Stimulated activated naive CD8-positive, alpha-beta T cell treated with anti-CD3 and anti-CD28 coated beads, Interleukin-15, amount 100 ng/mL, for 72 hours (primary cell): ENCODE measurements around the gene RBFOX1.

ENCODE experiments used
- ATAC-seq: fragments of 150-1000 bp; cut with Tn5 transposase; 2 replicates; pipeline ENCODE4 v1.10.0; 2021; ENCODE audit warnings: mild to moderate bottlenecking, moderate library complexity
- DNase-seq, 2 donors: peaks; one replicate each; pipeline ENCODE4 v3.0.0; 2021 to 2022
- H3K27ac Mint-ChIP-seq, 2 donors: one replicate each; pipeline ENCODE4 v1.8.0; 2022; ENCODE audit warnings: mild to moderate bottlenecking in 2 of 2, mixed read lengths in 2 of 2, moderate library complexity in 2 of 2
- H3K27me3 Mint-ChIP-seq: one replicate; pipeline ENCODE4 v1.8.0; 2022; ENCODE audit warnings: mixed read lengths
- H3K4me1 Mint-ChIP-seq: one replicate; pipeline ENCODE4 v1.8.0; 2022; ENCODE audit warnings: mild to moderate bottlenecking, mixed read lengths
- H3K4me3 Mint-ChIP-seq, 2 donors: one replicate each; pipeline ENCODE4 v1.8.0; 2022; ENCODE audit warnings: mild to moderate bottlenecking in 2 of 2, mixed read lengths in 2 of 2, moderate library complexity in 1 of 2
- H3K9me3 Mint-ChIP-seq, 2 donors: one replicate each; pipeline ENCODE4 v1.8.0; 2022; ENCODE audit warnings: mixed read lengths in 2 of 2

Gene RBFOX1

DNA sequence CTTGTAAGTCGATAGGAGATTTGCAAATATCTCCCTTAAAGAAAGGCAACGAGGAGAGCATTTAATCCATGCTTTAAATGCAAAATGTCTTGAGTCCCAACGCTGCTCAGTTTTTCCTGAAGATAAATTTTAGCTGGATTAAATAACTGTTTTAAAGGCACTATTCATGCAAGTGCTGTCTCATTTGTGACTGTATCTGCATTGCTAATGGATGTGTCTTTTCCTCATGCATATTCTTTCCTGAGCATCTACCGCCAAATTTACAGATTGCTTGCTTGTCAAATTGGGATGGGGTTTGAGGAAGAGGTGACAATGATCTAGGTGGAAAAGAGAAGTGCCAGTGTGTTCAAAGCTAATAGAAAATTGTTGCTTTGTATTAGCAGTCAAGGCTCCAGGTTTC lies 106.9 kb downstream of the RBFOX1 start:
- Mint-ChIP-seq H3K4me3 (no peak overlapping the region), H3K4me1 (no peaks in the 10 kb centered on the region), H3K27me3 (no peaks in the 10 kb centered on the region), H3K27ac (no peak overlapping the region), H3K9me3 (no peaks in the 10 kb centered on the region)
- ATAC-seq (no peak), DNase-seq (no peak)

DNA sequence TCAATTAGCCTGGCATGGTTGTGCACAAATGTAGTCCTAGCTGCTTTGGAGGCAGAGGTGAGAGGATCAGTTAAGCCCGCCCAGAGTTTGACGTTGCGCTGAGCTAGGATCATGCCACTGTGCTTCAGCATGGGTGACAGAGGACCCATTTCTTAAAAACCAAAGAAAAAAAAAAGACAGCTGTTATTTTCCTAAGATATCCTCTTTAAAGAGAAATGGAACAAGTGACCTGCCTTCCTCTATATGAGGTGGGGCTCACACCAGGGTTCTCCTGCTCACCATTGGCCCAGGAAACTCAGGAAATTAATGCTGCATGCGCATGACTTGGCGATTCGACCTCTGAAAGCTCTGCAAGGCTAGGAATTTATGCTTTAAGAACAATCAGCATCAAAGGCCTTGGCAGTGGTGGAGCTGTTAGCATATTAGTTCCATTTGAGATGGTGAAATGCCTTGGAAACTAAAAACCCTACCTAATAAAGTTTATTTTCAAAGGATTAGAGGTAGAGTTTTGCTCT lies 108.3 kb downstream of the RBFOX1 start:
- Mint-ChIP-seq H3K9me3 (peaks cover 0 to 4% of the 10 kb centered on the region in 2 donors), H3K27ac (no peak overlapping the region), H3K27me3 (no peaks in the 10 kb centered on the region), H3K4me1 (no peaks in the 10 kb centered on the region), H3K4me3 (no peak overlapping the region)
- DNase-seq (no peak), ATAC-seq (no peak)

- ATAC-seq (no peak), DNase-seq (no peak)
- Mint-ChIP-seq H3K4me1 (no peaks in the 10 kb centered on the region), H3K4me3 (no peak overlapping the region), H3K27me3 (no peaks in the 10 kb centered on the region), H3K9me3 (peaks cover 0 to 8% of the 10 kb centered on the region in 2 donors), H3K27ac (no peak overlapping the region)
Observed at GRCh38 chr16:7442050-7442449, 109.4 kb downstream of the RBFOX1 start.

- ATAC-seq: no peak
- DNase-seq: no peak
- Mint-ChIP-seq H3K4me1 (no peaks in the 10 kb centered on the region), H3K27ac (no peak overlapping the region), H3K4me3 (no peak overlapping the region), H3K27me3 (no peaks in the 10 kb centered on the region), H3K9me3 (peaks cover 0 to 12% of the 10 kb centered on the region in 2 donors)
Observed at GRCh38 chr16:7443142-7443541, 110.5 kb downstream of the RBFOX1 start.

- H3K4me3 Mint-ChIP-seq: no peak overlapping the region
- DNase-seq (no peak), ATAC-seq (no peak)
- H3K27ac Mint-ChIP-seq: no peak overlapping the region
- no peaks in the 10 kb centered on the region for H3K4me1 Mint-ChIP-seq
- peaks cover 0 to 16% of the 10 kb centered on the region in 2 donors for H3K9me3 Mint-ChIP-seq
- H3K27me3 Mint-ChIP-seq: no peaks in the 10 kb centered on the region
Observed at GRCh38 chr16:7443648-7444365, 111.2 kb downstream of the RBFOX1 start.

DNA sequence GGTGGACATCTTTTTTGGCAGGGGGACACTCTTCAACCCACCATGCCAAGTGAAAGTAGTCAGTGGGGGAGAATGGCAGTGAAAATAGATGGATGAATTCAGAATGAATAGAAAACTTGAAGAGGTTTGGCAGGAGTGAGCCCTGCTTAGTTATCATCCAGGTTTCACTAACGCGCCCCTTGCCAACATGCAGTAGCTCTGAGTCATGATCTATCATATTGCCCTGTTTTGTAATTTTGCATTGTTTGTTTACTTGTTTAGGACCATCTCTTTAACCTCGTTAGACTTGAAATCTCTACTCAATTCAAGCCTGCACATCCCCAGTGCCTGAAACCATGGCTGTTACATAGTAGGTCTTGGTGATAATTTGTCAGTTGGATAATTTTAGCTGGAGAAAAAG lies 116.7 kb downstream of the RBFOX1 start:
- H3K4me3 Mint-ChIP-seq: no peak overlapping the region
- no peaks in the 10 kb centered on the region for H3K4me1 Mint-ChIP-seq
- no peaks in the 10 kb centered on the region for H3K27me3 Mint-ChIP-seq
- H3K27ac Mint-ChIP-seq: no peak overlapping the region
- ATAC-seq: no peak
- H3K9me3 Mint-ChIP-seq: peaks cover 29 to 47% of the 10 kb centered on the region in 2 donors
- DNase-seq: no peak

DNA sequence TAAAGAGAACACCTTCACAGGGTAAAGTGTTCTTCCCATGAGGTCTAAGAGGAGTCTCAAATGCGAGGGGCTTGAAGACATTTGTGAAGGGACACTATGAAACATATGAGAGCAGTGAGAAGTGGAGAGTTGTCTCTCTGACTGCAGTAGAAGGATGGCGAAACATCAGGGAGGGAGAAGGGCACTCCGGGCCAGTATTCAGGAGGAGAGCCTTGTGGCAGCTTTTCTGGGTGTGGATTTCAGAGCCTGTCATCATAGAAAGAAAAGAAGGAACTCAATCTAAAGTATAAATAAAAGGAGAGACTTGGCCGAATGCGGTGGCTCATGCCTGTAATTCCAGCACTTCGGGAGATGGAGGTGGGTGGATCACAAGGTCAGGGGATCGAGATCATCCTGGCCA lies 117.2 kb downstream of the RBFOX1 start:
- Mint-ChIP-seq H3K9me3 (peaks cover 29 to 47% of the 10 kb centered on the region in 2 donors), H3K4me1 (no peaks in the 10 kb centered on the region), H3K27me3 (no peaks in the 10 kb centered on the region), H3K4me3 (no peak overlapping the region), H3K27ac (no peak overlapping the region)
- ATAC-seq (no peak), DNase-seq (no peak)

GRCh38 chr16:7450440-7450839 lies 117.8 kb downstream of the RBFOX1 start:
- Mint-ChIP-seq H3K27me3 (no peaks in the 10 kb centered on the region), H3K27ac (no peak overlapping the region), H3K4me3 (no peak overlapping the region), H3K4me1 (no peaks in the 10 kb centered on the region), H3K9me3 (peaks cover 29 to 47% of the 10 kb centered on the region in 2 donors)
- ATAC-seq (no peak), DNase-seq (no peak)

GRCh38 chr16:7452090-7452489 lies 119.4 kb downstream of the RBFOX1 start:
- no peak for DNase-seq
- ATAC-seq: no peak
- Mint-ChIP-seq H3K27ac (no peak overlapping the region), H3K4me3 (no peak overlapping the region), H3K27me3 (no peaks in the 10 kb centered on the region), H3K4me1 (no peaks in the 10 kb centered on the region), H3K9me3 (peaks cover 29 to 40% of the 10 kb centered on the region in 2 donors)

- no peak for DNase-seq
- no peak for ATAC-seq
- no peaks in the 10 kb centered on the region for H3K27me3 Mint-ChIP-seq
- no peak overlapping the region for H3K4me3 Mint-ChIP-seq
- H3K27ac Mint-ChIP-seq: no peak overlapping the region
- H3K9me3 Mint-ChIP-seq: peaks cover 32 to 37% of the 10 kb centered on the region in 2 donors
- H3K4me1 Mint-ChIP-seq: no peaks in the 10 kb centered on the region
Observed at GRCh38 chr16:7456211-7456610, 123.6 kb downstream of the RBFOX1 start.

- peaks cover 24 to 32% of the 10 kb centered on the region in 2 donors for H3K9me3 Mint-ChIP-seq
- H3K27ac Mint-ChIP-seq: no peak overlapping the region
- ATAC-seq (no peak), DNase-seq (no peak)
- no peak overlapping the region for H3K4me3 Mint-ChIP-seq
- no peaks in the 10 kb centered on the region for H3K27me3 Mint-ChIP-seq
- H3K4me1 Mint-ChIP-seq: no peaks in the 10 kb centered on the region
Observed at GRCh38 chr16:7458144-7458543, 125.5 kb downstream of the RBFOX1 start.

GRCh38 chr16:7470344-7470743 lies 137.7 kb downstream of the RBFOX1 start:
- DNase-seq (no peak), ATAC-seq (no peak)
- Mint-ChIP-seq H3K27me3 (no peaks in the 10 kb centered on the region), H3K4me1 (no peaks in the 10 kb centered on the region), H3K4me3 (no peak overlapping the region), H3K9me3 (peaks cover 11% of the 10 kb centered on the region in 2 donors), H3K27ac (no peak overlapping the region)

GRCh38 chr16:7471268-7471667 lies 138.6 kb downstream of the RBFOX1 start:
- no peak for ATAC-seq
- Mint-ChIP-seq H3K27me3 (no peaks in the 10 kb centered on the region), H3K27ac (peak overlapping the region in 1 of 2 donors; percentile 75), H3K4me3 (no peak overlapping the region), H3K4me1 (no peaks in the 10 kb centered on the region), H3K9me3 (peaks cover 10 to 11% of the 10 kb centered on the region in 2 donors)
- no peak for DNase-seq

DNA sequence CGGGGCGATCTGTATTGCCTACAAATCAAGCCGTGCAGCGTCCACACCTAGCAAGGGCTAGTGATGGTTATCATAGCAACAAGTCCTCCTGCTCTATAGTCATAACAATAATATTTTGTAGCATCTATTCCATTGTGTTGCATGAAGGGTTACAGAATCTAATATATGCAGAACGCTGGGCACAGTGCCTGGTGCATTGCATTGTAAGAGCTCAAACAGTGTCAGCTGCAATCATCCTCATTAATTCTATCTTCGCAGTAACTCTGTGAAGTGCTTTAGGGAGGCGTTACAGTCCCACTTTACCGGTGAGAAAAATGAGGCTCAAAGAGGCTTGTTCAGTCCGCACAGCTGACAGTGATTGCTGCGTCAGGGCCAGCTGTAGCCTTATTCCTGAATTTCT lies 149.4 kb downstream of the RBFOX1 start:
- peaks cover 2 to 8% of the 10 kb centered on the region in 2 donors for H3K9me3 Mint-ChIP-seq
- ATAC-seq (no peak), DNase-seq (no peak)
- H3K4me3 Mint-ChIP-seq: no peak overlapping the region
- H3K27me3 Mint-ChIP-seq: no peaks in the 10 kb centered on the region
- H3K4me1 Mint-ChIP-seq: no peaks in the 10 kb centered on the region
- no peak overlapping the region for H3K27ac Mint-ChIP-seq

- no peak overlapping the region for H3K27ac Mint-ChIP-seq
Observed at GRCh38 chr16:7482596-7483290, 150.1 kb downstream of the RBFOX1 start.

GRCh38 chr16:7487574-7488323 lies 155.1 kb downstream of the RBFOX1 start:
- ATAC-seq (no peak), DNase-seq (no peak)
- no peak overlapping the region for H3K4me3 Mint-ChIP-seq
- H3K27ac Mint-ChIP-seq: no peak overlapping the region
- no peaks in the 10 kb centered on the region for H3K4me1 Mint-ChIP-seq
- H3K27me3 Mint-ChIP-seq: no peaks in the 10 kb centered on the region
- peaks cover 14 to 18% of the 10 kb centered on the region in 2 donors for H3K9me3 Mint-ChIP-seq

More at GRCh38 chr16:7482596-7483290, 150.1 kb downstream of the RBFOX1 start:
- Mint-ChIP-seq H3K27me3 (no peaks in the 10 kb centered on the region), H3K9me3 (peaks cover 7 to 12% of the 10 kb centered on the region in 2 donors), H3K4me3 (no peak overlapping the region), H3K4me1 (no peaks in the 10 kb centered on the region)
- ATAC-seq: no peak
- no peak for DNase-seq
